ENCODE data around the gene RHBG.

The RHBG gene

GRCh38 chr1:156386949-156387869 lies 18.2 kb downstream of the RHBG start:
- TF ChIP-seq CTCF (IDR thresholded peaks at IDR 0.05; ENCODE audit: low read length, missing control alignments) = no peak
- no peak overlapping the region for H3K4me3 ChIP-seq (replicated peaks; ENCODE audit: low read depth, low read length)
- no peak for DNase-seq (ENCODE audit: low read depth)

- no peak overlapping the region for H3K4me3 ChIP-seq (replicated peaks; ENCODE audit: low read depth, low read length)
- no peak for TF ChIP-seq CTCF (IDR thresholded peaks at IDR 0.05; ENCODE audit: low read length, missing control alignments)
Measured at GRCh38 chr1:156387870-156388173, 18.8 kb downstream of the RHBG start.

GRCh38 chr1:156388174-156389137 lies 19.4 kb downstream of the RHBG start:
- H3K4me3 ChIP-seq (replicated peaks; ENCODE audit: low read depth, low read length) = no peak overlapping the region
- TF ChIP-seq CTCF (IDR thresholded peaks at IDR 0.05; ENCODE audit: low read length, missing control alignments) = no peak
- DNase-seq (ENCODE audit: low read depth) = no peak

More at GRCh38 chr1:156387870-156388173, 18.8 kb downstream of the RHBG start:
- no peak for DNase-seq (ENCODE audit: low read depth)

GRCh38 chr1:156389311-156389710 lies 20.3 kb downstream of the RHBG start:
- DNase-seq (ENCODE audit: low read depth) = no peak
- H3K4me3 ChIP-seq (replicated peaks; ENCODE audit: low read depth, low read length) = no peak overlapping the region
- TF ChIP-seq CTCF (IDR thresholded peaks at IDR 0.05; ENCODE audit: low read length, missing control alignments) = no peak

- DNase-seq (ENCODE audit: low read depth) = no peak
- H3K4me3 ChIP-seq (replicated peaks; ENCODE audit: low read depth, low read length) = no peak overlapping the region
- no peak for TF ChIP-seq CTCF (IDR thresholded peaks at IDR 0.05; ENCODE audit: low read length, missing control alignments)
Measured at GRCh38 chr1:156390469-156391365, 21.7 kb downstream of the RHBG start.

GRCh38 chr1:156391366-156391677 lies 22.3 kb downstream of the RHBG start:
- no peak overlapping the region for H3K4me3 ChIP-seq (replicated peaks; ENCODE audit: low read depth, low read length)
- no peak for DNase-seq (ENCODE audit: low read depth)
- no peak for TF ChIP-seq CTCF (IDR thresholded peaks at IDR 0.05; ENCODE audit: low read length, missing control alignments)
